Measurements from ENCODE around the gene TBCCD1. TPM values are rescaled to one million over a fixed set of nuclear protein-coding genes. Genes with fewer than 3 reads are reported as not detected.
"Not testable (repeated sequence)": the region's sequence is repeated elsewhere in the genome, so short reads cannot be mapped to it uniquely, and the experiment has no call there.

Gene TBCCD1
- total RNA-seq, 4 donors from 2014 or later: 13.8 to 30.5 (median 16.6) TPM

DNA sequence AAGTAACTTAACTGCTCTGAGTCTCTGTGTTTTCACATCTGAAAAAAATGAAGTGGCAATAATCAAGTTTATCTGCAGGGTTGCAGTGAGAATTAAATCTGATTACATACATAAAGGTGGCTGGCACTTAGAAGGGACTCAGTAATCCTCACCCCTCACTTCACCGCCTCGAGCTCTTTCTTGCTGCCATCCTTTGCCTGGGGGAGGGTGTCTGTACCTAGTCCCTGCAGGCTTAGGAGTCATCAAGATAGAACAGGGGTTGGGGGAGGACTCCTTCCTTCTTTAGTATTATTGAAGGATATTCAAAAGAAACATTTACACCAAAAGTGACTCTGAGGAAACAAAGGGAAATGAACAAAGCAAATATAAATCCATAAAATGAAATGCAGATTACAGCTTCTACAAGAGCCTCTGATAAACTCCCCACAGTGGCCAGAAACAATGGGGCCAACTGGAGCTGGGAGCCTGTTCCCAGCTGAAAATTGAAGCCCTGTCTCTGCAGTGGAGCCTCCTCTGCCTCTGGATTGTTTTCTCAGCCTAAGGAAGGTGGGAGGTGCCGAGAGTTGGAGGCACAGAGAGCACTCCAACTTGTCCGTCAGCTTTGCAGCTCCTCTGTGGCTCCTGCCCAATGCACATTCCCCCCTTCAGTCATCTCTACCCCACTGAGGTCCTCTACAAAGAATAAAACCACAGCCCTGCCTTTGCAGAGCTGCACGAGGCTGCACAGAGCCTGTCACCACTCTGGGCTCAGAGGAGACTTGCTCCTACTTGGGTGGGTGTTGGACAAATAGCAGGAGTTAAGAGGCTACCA is 64.8 kb downstream of the TBCCD1 start:
- Histone ChIP-seq H3K4me3 (no peak overlapping the region), H3K9me3 (no peaks in the 10 kb centered on the region), H3K27ac (no peak overlapping the region), H3K36me3 (no peaks in the 10 kb centered on the region), H3K4me1 (no peaks in the 10 kb centered on the region), H3K27me3 (no peaks in the 10 kb centered on the region)
- no peak for DNase-seq
- TF ChIP-seq POLR2A (IDR thresholded peaks at IDR 0.05): no peak
- TF ChIP-seq, protein P1, sequence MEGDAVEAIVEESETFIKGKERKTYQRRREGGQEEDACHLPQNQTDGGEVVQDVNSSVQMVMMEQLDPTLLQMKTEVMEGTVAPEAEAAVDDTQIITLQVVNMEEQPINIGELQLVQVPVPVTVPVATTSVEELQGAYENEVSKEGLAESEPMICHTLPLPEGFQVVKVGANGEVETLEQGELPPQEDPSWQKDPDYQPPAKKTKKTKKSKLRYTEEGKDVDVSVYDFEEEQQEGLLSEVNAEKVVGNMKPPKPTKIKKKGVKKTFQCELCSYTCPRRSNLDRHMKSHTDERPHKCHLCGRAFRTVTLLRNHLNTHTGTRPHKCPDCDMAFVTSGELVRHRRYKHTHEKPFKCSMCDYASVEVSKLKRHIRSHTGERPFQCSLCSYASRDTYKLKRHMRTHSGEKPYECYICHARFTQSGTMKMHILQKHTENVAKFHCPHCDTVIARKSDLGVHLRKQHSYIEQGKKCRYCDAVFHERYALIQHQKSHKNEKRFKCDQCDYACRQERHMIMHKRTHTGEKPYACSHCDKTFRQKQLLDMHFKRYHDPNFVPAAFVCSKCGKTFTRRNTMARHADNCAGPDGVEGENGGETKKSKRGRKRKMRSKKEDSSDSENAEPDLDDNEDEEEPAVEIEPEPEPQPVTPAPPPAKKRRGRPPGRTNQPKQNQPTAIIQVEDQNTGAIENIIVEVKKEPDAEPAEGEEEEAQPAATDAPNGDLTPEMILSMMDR (IDR thresholded peaks at IDR 0.05): no peak

DNA sequence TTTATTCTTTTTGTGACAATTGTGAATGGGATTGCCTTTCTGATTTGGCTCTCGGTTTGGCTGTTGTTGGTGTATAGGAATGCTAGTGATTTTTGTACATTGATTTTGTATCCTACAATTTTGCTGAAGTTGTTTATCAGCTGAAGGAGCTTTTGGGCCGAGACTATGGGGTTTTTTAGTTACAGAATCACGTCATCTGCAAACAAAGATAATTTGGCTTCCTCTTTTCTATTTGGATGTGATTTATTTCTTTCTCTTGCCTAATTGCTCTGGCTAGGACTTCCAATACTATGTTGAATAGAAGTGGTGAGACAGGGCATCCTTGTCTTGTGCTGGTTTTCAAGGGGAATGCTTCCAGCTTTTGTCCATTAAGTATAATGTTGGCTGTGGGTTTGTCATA is 67.2 kb downstream of the TBCCD1 start:
- H3K9me3 ChIP-seq, H3K27ac ChIP-seq, DNase-seq, H3K36me3 ChIP-seq, H3K4me3 ChIP-seq, H3K4me1 ChIP-seq, H3K27me3 ChIP-seq: not testable (repeated sequence)

DNA sequence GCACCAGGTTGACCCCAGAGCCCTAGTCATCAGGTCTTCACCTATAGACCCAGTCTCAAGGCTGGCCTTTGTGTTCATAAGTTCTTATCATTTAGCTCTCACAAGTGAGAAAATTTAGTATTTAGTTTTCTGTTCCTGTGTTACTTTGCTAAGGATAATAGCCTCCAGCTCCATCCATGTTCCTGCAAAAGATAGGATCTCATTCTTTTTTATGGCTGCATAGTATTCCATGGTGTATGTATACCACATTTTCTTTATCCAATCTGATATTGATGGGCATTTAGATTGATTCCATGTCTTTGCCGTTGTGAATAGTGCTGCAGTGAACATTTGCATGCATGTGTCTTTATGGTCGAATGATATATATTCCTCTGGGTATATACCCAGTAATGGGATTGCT is 69.1 kb downstream of the TBCCD1 start:
- H3K27me3 ChIP-seq, H3K27ac ChIP-seq, H3K4me3 ChIP-seq, H3K36me3 ChIP-seq, DNase-seq, H3K9me3 ChIP-seq, H3K4me1 ChIP-seq: not testable (repeated sequence)

DNA sequence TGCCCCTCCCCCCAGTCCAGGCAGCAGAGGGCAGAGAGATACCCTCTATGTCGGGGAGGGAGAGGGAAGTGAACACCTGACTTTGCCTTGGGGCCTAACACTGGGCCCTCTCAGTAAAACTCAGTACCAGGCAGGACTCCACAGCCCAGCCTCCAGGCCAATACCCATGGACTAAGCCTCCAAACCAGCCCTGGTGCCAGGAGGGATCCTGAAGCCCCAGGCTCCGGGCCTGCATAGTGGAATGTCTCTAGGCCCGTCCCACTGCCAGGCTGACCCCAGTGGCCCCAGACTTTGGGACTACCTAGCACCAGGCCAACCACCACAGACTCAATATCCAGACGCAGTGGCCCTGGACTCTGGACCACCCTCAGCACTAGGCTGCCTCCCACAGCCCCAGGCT is 69.5 kb downstream of the TBCCD1 start:
- Histone ChIP-seq H3K4me3 (no peak overlapping the region), H3K27me3 (no peaks in the 10 kb centered on the region), H3K36me3 (no peaks in the 10 kb centered on the region), H3K27ac (no peak overlapping the region), H3K4me1 (no peaks in the 10 kb centered on the region), H3K9me3 (no peaks in the 10 kb centered on the region)
- DNase-seq: no peak
- TF ChIP-seq, protein P1 (IDR thresholded peaks at IDR 0.05): no peak
- no peak for TF ChIP-seq POLR2A (IDR thresholded peaks at IDR 0.05)

DNA sequence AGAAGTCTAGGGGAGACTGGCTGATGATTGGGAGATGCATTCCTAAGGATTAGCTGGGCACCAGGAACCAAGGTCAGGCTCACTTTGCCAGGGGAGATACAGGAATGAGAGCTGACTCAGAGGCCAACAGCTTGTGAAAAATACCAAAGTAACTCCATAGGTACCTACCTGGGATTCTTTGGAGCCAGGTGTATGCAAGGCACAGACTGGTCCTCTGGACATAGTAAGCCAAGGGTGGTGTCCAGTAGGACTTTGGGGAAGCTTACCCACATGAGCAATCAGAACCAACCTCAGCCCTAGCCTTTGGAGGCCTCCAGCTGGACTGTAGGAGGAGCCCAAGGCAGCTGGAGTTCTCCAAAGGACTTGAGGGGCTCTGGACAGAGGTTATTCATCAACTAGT is 70.5 kb downstream of the TBCCD1 start:
- no peak for DNase-seq
- no peak for TF ChIP-seq POLR2A (IDR thresholded peaks at IDR 0.05)
- TF ChIP-seq, protein P1 (IDR thresholded peaks at IDR 0.05): no peak
- Histone ChIP-seq H3K27me3 (no peaks in the 10 kb centered on the region), H3K9me3 (no peaks in the 10 kb centered on the region), H3K4me1 (no peaks in the 10 kb centered on the region), H3K27ac (no peak overlapping the region), H3K4me3 (no peak overlapping the region), H3K36me3 (no peaks in the 10 kb centered on the region)

Other genes starting within 250 kb of the TBCCD1 start
- 10 to 100 TPM in 1 of 4 donors, 1 to 10 TPM in 2, under 1 TPM in 1; 0.70 to 13.2 (median 5.9) TPM for gene DGKG, start 205.1 kb downstream of the TBCCD1 start, total RNA-seq
- gene CRYGS, start 23.0 kb downstream of the TBCCD1 start, total RNA-seq: 10 to 100 TPM in 1 of 4 donors, 1 to 10 TPM in 3; 1.4 to 12.3 (median 5.7) TPM
- 10 to 100 TPM; 16.5 to 61.3 (median 42.4) TPM for gene DNAJB11, start 3.4 kb upstream of the TBCCD1 start, total RNA-seq
- gene AHSG, start 45.7 kb upstream of the TBCCD1 start, total RNA-seq: not detected
- not detected for gene FETUB, start 73.1 kb upstream of the TBCCD1 start, total RNA-seq
- gene HRG, start 98.7 kb upstream of the TBCCD1 start, total RNA-seq: not detected
- 1 to 10 TPM in 1 of 4 donors, under 1 TPM in 1, not detected in 2; 0.57 to 1.1 TPM for gene KNG1, start 150.0 kb upstream of the TBCCD1 start, total RNA-seq
- gene EIF4A2, start 216.2 kb upstream of the TBCCD1 start, total RNA-seq: 100 to 1,000 TPM; 218 to 408 (median 262) TPM
- 10 to 100 TPM in 2 of 4 donors, 1 to 10 TPM in 2; 6.1 to 26.4 (median 10.6) TPM for gene RFC4, start 239.1 kb upstream of the TBCCD1 start, total RNA-seq